Heart left ventricle (tissue), 16 donors: ENCODE results near the gene BRD3OS. TPM values are rescaled to one million over a fixed set of nuclear protein-coding genes. Genes with fewer than 3 reads are reported as not detected.
A peak's percentile ranks its signal among the peaks of the same experiment; 100 is the strongest.
"Not testable (repeated sequence)": the region's sequence is repeated elsewhere in the genome, so short reads cannot be mapped to it uniquely, and the experiment has no call there.

Experiments used
- ATAC-seq, 4 donors: fragments of 200-7000 bp; cut with Tn5 transposase; one replicate each; pipeline ENCODE4 v1.9.1; 2020 to 2022; ENCODE audit warnings: moderate library complexity in 4 of 4, mild to moderate bottlenecking in 3 of 4, moderate number of reproducible peaks in 1 of 4
- DNase-seq, 5 donors: peaks; one replicate each; pipeline ENCODE4 v3.0.0-alpha.2; 2020
- H3K27ac ChIP-seq, 12 donors: fragments of 200-600 bp; sonication (generic) in 4 of 12; one replicate each; pipeline versions ENCODE4 v1.5.0 to v1.8.0; 2016 to 2022; ENCODE audit warnings: mild to moderate bottlenecking in 2 of 12
- H3K27me3 ChIP-seq, 9 donors: fragments of 200-600 bp; sonication (generic) in 2 of 9; one replicate each; pipeline versions ENCODE4 v1.5.1 to v1.8.0; 2016 to 2022; ENCODE audit warnings: mild to moderate bottlenecking in 3 of 9
- H3K36me3 ChIP-seq, 9 donors: fragments of 200-600 bp; sonication (generic) in 2 of 9; one replicate each; pipeline versions ENCODE4 v1.5.0 to v1.8.0; 2018 to 2022; ENCODE audit warnings: mild to moderate bottlenecking in 2 of 9
- H3K4me1 ChIP-seq, 12 donors: fragments of 200-600 bp; sonication (generic) in 4 of 12; one replicate each; pipeline versions ENCODE4 v1.5.0 to v1.8.0; 2016 to 2022; ENCODE audit warnings: mild to moderate bottlenecking in 3 of 12
- H3K4me3 ChIP-seq, 12 donors: fragments of 200-600 bp; sonication (generic) in 4 of 12; one replicate each; pipeline versions ENCODE4 v1.5.0 to v1.8.0; 2017 to 2022; ENCODE audit warnings: mild to moderate bottlenecking in 9 of 12, moderate library complexity in 4 of 12
- H3K9me3 ChIP-seq, 12 donors: fragments of 200-600 bp; sonication (generic) in 4 of 12; one replicate each; pipeline versions ENCODE4 v1.5.0 to v1.8.0; 2016 to 2022; ENCODE audit warnings: mild to moderate bottlenecking in 1 of 12
- POLR2A ChIP-seq, 2 donors: fragments of 450-650 bp; IDR thresholded peaks; one replicate each; pipeline ENCODE4 v1.6.1; 2017; ENCODE audit warnings: antibody characterized with exemption in 2 of 2, mild to moderate bottlenecking in 2 of 2, moderate library complexity in 2 of 2
- WGBS, 4 donors: extraction: QIAGEN DNeasy Blood & Tissue Kit in 2 of 4; methylation state at CpG; one replicate each; pipeline versions ENCODE4 v1.1.5 to v1.1.7; 2013 to 2018; 5-methylcytosine and 5-hydroxymethylcytosine counted together
- intact Hi-C, 10 donors: fragments of 100-400 bp; cut with DNase I; formaldehyde crosslinking; loops; one replicate each; pipeline versions ENCODE4 v1.11.1 to v1.14.2; 2022
- polyA plus RNA-seq, 2 donors: library from polyadenylated mRNA; stranded (reverse); fragments of 200-250 nt; gene quantifications; one replicate each; pipeline ENCODE4 v1.2.3, GENCODE V29; 2013
- total RNA-seq, 9 donors: library from RNA; depleted of rRNA in 2 of 9; stranded (reverse); fragments of >200 nt in 2 of 9; fragmentation: NEBNext Ultra II Directional in 3 of 9; extraction: Animal tissue kit (Norgen Biotek cat#: 25700) in 3 of 9; gene quantifications; one replicate each; pipeline versions ENCODE4 v1.1.0 to v1.2.4, GENCODE V29; 2016 to 2023
- TF ChIP-seq, protein P1 (sequence below), 12 donors: fragments of 200-600 bp; sonication (generic) in 4 of 12; IDR thresholded peaks; one replicate each; pipeline versions ENCODE4 v1.5.0 to v1.8.0; 2018 to 2022; ENCODE audit warnings: antibody characterized with exemption in 12 of 12, mild to moderate bottlenecking in 5 of 12
- donor health status: ischemic (EF 13 %, LVEDD 7.1; RV severe dilation, severe dysfunction).
- donor health status: healthy with polysubstance abuse.
- donor health status: DM: no; HTN: yes; CAD: no.
- donor health status: DM: no; HTN: no; CAD: no.
- donor health status: ischemic (EF 25% LVEDD 6.9; RV normal size, moderate dysfunction).
- donor health status: ischemic (EF 25% LVEDD 5.7; RV mildly dilated, moderate dysfunction).
- donor health status: healthy.
- donor health status: DM: yes; HTN: yes; CAD: no.
- donor health status: ischemic (EF 35%, LVEDD 5.7; RV mildly dilated, moderate dysfunction).
- donor health status: nonischemic (EF 11% LVEDD 7.7; RV severe dilation, severe dysfunction).
- donor health status: DM: yes; HTN: yes; CAD: no.
- donor health status: PGD.
- donor health status: ischemic (EF 29% LVEDD 5.4; RV normal size, mild dysfunction).
- donor health status: nonischemic (EF 23%, LVEDD 6.1; RV moderate dilation, normal function).

BRD3OS gene
- total and polyA plus RNA-seq, 11 donors = 1.8 to 13.8 (median 8.9) TPM

DNA sequence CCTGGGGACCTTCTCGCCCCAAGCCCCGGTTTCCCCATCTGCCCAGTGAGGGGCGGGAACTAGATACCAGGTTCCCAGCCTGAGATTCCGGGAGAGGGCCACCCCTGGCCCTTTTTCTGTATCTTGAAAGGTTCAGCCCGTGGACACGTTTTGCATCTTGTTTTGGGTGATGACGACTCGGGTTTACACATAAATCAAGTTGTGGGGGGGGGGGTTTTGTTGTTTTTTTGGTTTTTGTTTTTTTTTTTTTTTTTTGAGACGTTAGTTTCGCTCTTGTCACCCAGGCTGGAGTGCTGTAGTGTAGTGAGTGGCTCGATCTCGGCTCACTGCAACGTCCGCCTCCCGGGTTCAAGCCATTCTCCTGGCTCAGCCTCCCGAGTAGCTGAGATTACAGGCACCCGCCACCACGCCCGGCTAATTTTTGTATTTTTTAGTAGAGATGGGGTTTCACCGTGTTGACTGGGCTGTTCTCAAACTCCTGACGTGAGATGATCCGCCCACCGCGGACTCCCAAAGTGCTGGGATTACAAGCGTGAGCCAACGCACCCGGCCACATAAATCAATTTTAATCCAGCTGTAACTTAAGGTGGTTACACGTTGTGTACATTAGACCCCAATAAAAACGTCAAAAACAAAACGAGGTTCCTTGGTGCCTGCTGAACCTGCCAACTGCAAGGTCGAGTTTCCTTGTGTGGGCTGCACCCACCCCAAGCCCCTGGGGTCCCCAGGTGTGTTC, 43.6 kb downstream of the BRD3OS start:
- DNase-seq = peak in 1 of 5 donors; percentile 47
- H3K9me3 ChIP-seq = no peaks in the 10 kb centered on the region
- peak overlapping the region; percentile 95 to 100 (median 98) for H3K27ac ChIP-seq
- H3K27me3 ChIP-seq = peaks cover 0 to 2% (median 0%) of the 10 kb centered on the region in 9 donors
- 26 to 42% (median 31%) methylated on average over 30 to 31 of the region's 31 CpGs for WGBS, 4 donors
- intact Hi-C loops = loop anchor here in 8 of 10 donors (1.0 to 10.0 kb wide), 9 partner anchors 42 to 258 kb away; partner anchors contain the start of genes BRD3OS (in 6 of the 8), WDR5 (in 2 of the 8), RNU6ATAC (in 1 of the 8) and RXRA (in 1 of the 8)
- no peak for ATAC-seq
- TF ChIP-seq POLR2A (IDR thresholded peaks at IDR 0.05) = no peak
- TF ChIP-seq, protein P1, sequence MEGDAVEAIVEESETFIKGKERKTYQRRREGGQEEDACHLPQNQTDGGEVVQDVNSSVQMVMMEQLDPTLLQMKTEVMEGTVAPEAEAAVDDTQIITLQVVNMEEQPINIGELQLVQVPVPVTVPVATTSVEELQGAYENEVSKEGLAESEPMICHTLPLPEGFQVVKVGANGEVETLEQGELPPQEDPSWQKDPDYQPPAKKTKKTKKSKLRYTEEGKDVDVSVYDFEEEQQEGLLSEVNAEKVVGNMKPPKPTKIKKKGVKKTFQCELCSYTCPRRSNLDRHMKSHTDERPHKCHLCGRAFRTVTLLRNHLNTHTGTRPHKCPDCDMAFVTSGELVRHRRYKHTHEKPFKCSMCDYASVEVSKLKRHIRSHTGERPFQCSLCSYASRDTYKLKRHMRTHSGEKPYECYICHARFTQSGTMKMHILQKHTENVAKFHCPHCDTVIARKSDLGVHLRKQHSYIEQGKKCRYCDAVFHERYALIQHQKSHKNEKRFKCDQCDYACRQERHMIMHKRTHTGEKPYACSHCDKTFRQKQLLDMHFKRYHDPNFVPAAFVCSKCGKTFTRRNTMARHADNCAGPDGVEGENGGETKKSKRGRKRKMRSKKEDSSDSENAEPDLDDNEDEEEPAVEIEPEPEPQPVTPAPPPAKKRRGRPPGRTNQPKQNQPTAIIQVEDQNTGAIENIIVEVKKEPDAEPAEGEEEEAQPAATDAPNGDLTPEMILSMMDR (IDR thresholded peaks at IDR 0.05) = no peak
- no peaks in the 10 kb centered on the region for H3K36me3 ChIP-seq
- peak overlapping the region; percentile 61 to 100 (median 90) for H3K4me3 ChIP-seq
- peaks cover 0 to 37% (median 24%) of the 10 kb centered on the region in 12 donors for H3K4me1 ChIP-seq

DNA sequence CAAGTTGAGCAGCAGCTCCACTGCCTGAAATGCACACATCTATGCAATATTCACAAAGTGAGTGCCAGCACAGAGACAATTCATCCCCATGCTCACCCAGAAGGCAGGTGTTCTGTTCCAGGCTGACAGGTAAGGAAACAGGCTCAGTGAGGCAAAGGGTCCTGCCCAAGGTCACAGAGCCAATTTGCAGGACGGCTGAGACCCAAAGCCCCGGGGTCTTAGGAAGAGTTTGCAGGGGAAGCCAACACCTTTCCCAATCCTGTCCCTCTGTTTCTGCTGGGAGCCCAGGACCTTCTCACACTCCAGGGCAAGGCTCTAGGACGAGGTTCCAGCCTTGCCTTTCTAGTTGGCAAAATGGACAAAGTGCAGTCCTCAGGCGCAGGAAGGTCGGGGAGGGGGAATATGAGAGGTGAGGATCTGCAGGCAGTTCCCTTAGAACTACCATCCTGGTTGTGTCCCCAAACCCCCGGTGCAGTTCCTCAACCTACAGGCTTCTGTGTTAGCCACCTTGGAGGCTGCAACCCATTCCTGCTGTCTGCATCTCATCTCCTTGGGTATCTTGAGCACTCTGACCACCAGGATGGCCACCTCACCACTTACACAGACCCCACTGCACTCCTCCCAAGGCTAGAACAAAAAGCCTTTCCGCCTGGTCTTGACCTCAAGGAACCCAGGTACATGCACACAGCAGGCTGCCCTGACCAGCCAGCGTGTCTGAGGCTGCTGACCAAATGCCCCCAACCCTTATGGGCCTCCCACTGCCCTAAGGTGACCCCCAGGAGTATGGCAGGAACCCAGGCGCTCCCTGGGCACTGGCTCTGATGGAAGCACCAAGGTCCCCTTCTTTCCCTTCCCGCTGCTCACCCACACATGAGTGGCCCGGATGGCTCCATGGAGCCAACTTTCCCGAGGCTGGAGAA, 44.5 kb downstream of the BRD3OS start:
- Histone ChIP-seq H3K27me3 (peaks cover 0 to 2% (median 0%) of the 10 kb centered on the region in 9 donors), H3K9me3 (no peaks in the 10 kb centered on the region), H3K4me3 (peak overlapping the region in 1 of 12 donors; percentile 91), H3K4me1 (peaks cover 0 to 29% (median 16%) of the 10 kb centered on the region in 12 donors), H3K36me3 (no peaks in the 10 kb centered on the region), H3K27ac (no peak overlapping the region)
- 72 to 83% (median 79%) methylated on average over 12 of the region's 12 CpGs for WGBS, 4 donors
- ATAC-seq (no peak), DNase-seq (peak in 1 of 5 donors; percentile 17)
- no peak for TF ChIP-seq POLR2A (IDR thresholded peaks at IDR 0.05)
- TF ChIP-seq, protein P1 (IDR thresholded peaks at IDR 0.05) = no peak
- intact Hi-C loops = loop anchor here in 9 of 10 donors (2.0 to 10.0 kb wide), 7 partner anchors 42 to 258 kb away; partner anchors contain the start of genes BRD3OS (in 4 of the 9), WDR5 (in 3 of the 9), RNU6ATAC (in 1 of the 9) and RXRA (in 1 of the 9)

DNA sequence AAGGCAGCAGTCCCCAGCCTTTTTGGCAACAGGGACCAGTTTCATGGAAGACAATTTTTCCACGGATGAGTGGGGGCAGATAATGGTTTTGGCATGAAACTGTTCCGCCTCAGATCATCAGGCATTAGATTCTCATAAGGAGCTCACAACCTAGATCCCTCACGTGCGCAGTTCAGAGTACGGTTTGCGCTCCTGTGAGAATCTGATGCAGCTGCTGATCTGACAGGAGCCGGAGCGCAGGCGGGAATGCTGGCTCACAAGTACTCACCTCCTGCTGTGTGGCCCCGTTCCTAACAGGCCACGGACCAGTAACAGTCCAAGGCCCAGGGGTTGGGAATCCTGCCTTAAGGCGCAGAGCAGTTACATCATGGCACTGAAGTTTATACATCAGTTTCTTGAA, 45.9 kb downstream of the BRD3OS start:
- no peak for ATAC-seq
- Histone ChIP-seq H3K27me3 (peaks cover 0 to 2% (median 0%) of the 10 kb centered on the region in 9 donors), H3K9me3 (peaks cover 0 to 1% (median 0%) of the 10 kb centered on the region in 12 donors), H3K36me3 (no peaks in the 10 kb centered on the region), H3K4me1 (peaks cover 0 to 15% (median 4%) of the 10 kb centered on the region in 12 donors), H3K27ac (no peak overlapping the region), H3K4me3 (no peak overlapping the region)
- 83 to 95% (median 91%) methylated on average over 11 to 12 of the region's 12 CpGs for whole genome bisulfite sequencing, 4 donors
- TF ChIP-seq POLR2A (IDR thresholded peaks at IDR 0.05) = no peak
- TF ChIP-seq, protein P1 (IDR thresholded peaks at IDR 0.05) = no peak
- intact Hi-C loops = loop anchor here in 2 of 10 donors (2.0 to 10.0 kb wide), 2 partner anchors 64 kb away; partner anchors contain the start of gene WDR5 (in 1 of the 2)
- DNase-seq = no peak

DNA sequence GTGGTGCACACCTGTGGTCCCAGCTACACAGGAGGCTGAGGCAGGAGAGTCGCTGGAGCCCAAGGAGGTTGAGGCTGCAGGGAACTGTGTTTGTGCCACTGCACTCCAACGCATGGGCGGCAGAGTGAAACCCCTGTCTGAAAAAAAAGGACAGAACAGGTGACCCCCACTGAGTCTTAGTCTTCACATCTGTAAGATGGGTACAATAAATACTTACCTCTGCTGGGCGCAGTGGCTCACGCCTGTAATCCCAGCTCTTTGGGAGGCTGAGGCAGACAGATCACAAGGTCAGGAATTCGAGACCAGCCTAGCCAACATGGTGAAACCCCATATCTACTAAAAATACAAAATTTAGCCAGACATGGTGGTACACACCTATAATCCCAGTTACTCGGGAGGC, 47.4 kb downstream of the BRD3OS start:
- H3K4me1 ChIP-seq, ATAC-seq, H3K27me3 ChIP-seq, H3K27ac ChIP-seq, H3K36me3 ChIP-seq, DNase-seq, H3K4me3 ChIP-seq: not testable (repeated sequence)
- WGBS, 4 donors = 80 to 98% (median 88%) methylated on average over 7 of the region's 7 CpGs
- intact Hi-C loops = loop anchor here in 1 of 10 donors (10.0 kb wide), 1 partner anchor 62 kb away; the partner anchor contains the start of gene WDR5
- peaks cover 0 to 16% (median 5%) of the 10 kb centered on the region in 12 donors for H3K9me3 ChIP-seq
